NCI-H526 treated with DMSO at 0.1 percent for 48 hours (cell line): ENCODE measurements around the gene FAM25C.
"Not testable (repeated sequence)": the region's sequence is repeated elsewhere in the genome, so short reads cannot be mapped to it uniquely, and the experiment has no call there.

Experiments used
- DNase-seq: peaks from one replicate; lab custom pipeline; 2025; lab: John Stamatoyannopoulos, UW

The FAM25C gene

DNA sequence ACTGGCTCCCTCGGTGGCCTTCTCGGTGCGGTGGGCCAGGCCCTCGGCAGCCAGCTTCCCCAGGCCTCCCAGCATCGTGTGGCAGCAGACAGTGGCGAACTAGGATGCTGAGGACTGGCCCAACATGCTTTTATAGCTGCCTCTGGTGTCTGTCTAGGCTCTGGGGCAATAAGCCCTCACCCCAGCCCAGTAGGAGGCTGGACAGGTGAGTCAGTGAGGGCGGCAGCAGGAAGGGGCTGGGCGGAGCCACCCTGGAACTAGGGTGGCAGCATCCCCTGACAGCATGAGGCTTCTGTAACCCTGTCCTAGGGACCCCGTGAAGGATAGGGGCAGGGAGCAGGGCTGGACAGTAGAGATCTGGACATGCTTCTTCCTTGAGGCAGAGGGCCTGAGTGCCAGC lies at the start of gene FAM25C:
Gene FAM25C, minus strand, starts transcription at position 101 of the 400 bp plus-strand sequence. Its CDS starts 26 bp downstream, at position 75.
- DNase-seq: not testable (repeated sequence)

- not testable (repeated sequence) for DNase-seq
These were observed 45.0 kb upstream of the FAM25C start for GRCh38 chr10:48044557-48044956.

DNA sequence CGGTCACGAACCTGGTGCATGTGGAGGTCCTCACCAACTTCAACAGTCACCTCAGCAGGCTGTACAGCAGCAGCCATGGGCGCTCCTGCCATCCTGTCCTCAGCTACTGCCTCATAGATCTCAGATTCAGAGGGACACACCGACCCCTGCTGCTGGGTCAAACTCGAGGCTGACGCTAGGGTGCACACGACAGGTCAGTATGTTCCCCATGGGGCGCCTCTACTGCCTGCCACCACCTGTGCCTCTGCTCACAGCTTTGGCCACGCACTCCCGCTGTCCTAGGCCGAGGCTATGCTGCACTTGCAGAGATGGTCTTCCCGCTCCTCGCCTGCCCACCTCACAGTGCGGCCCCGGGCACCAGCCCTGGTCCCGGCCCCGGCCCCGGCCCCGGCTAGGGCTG lies 31.8 kb upstream of the FAM25C start:
- DNase-seq: not testable (repeated sequence)

- DNase-seq: not testable (repeated sequence)
These were observed 2.7 kb upstream of the FAM25C start for GRCh38 chr10:48002306-48002705.

- DNase-seq: not testable (repeated sequence)
These were observed 5.5 kb downstream of the FAM25C start for GRCh38 chr10:47994045-47994444.

GRCh38 chr10:47992560-47992959 lies 7.0 kb downstream of the FAM25C start:
- not testable (repeated sequence) for DNase-seq

DNA sequence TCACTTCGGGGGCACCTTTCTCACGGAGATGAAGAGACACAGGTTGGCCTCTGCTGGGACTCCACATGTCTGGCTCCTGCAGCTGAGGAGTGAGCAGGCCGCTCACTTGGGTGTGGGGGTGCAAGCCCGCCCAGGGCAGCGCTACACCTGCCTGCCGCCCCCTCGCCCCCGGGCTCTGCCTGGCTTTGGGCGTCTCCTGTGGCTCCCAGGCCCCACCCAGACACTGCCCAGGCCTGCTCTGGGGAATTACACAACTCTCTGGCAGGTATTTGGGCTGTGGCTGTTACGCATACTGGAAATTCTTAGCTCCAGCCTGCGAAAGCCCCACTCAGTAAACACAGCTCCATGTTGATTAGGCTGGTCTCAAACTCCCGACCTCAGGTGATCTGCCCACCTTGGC lies 7.9 kb downstream of the FAM25C start:
- DNase-seq: not testable (repeated sequence)

- DNase-seq: not testable (repeated sequence)
These were observed 9.5 kb downstream of the FAM25C start for GRCh38 chr10:47990097-47990496.

DNA sequence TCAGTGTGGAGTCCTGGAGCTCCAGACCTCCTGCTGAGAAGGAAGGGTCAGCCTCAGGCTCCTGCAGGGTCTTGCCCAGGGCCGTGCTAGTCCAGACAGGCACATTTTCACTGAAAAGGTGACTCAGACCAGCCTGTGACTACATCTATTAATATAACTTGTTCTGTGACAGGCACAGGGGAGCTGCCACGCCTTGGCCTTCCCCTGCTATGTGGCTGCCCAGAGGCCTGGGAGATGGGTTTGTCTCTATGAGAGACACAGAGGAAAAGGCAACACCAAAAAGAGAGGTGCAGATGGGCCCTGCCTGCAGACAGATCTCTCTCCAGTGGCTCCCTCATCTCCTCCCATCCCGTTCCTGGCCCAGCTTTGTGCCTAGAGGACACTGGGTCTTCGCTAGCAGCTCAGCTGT lies 10.0 kb downstream of the FAM25C start:
- not testable (repeated sequence) for DNase-seq

DNA sequence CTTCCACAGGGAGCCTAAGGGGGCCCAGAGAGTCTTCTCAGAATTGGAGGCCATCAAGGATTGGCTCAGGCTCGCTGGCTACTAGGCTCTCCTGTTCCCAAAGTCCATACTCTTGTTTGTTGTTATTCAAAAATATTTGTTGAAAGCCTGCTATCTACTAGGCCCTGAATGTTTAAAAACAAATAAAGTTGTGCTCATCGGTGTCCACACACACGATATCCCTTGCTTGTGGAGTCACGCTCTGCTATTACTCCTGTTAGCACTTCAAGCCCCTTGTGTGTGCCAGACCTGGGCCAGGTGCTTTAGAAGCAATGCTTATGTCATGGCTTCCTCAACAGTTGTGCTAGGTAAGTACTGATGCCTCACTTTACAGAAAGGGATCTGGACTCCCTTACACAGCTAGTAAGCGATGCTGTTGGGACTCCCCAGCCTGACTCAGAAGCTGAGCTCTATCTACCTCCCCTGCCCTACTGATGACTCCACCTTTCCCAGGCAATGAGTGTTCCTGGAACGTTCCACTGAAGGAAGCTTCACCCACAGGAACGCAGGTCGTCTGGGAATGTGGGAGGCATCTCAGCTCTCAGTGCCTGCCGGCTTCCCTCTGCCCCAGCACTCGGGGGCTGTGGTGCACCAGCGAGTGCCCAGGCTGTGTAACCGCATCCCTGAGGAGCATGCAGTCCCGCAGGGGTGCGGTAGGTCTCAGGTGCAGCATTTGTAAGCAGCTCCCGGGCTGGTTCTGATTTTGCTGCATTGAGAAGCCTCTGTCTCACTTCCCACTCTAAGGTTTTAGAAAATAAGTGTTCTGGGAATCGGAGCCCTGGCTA lies 10.7 kb downstream of the FAM25C start:
- not testable (repeated sequence) for DNase-seq

GRCh38 chr10:47987952-47988351 lies 11.6 kb downstream of the FAM25C start:
- not testable (repeated sequence) for DNase-seq

GRCh38 chr10:47986413-47987230 lies 13.0 kb downstream of the FAM25C start:
- DNase-seq: not testable (repeated sequence)

- not testable (repeated sequence) for DNase-seq
These were observed 24.2 kb downstream of the FAM25C start for GRCh38 chr10:47975409-47975808.

- not testable (repeated sequence) for DNase-seq
These were observed 26.5 kb downstream of the FAM25C start for GRCh38 chr10:47973131-47973530.

GRCh38 chr10:47972077-47972476 lies 27.5 kb downstream of the FAM25C start:
- DNase-seq: not testable (repeated sequence)

DNA sequence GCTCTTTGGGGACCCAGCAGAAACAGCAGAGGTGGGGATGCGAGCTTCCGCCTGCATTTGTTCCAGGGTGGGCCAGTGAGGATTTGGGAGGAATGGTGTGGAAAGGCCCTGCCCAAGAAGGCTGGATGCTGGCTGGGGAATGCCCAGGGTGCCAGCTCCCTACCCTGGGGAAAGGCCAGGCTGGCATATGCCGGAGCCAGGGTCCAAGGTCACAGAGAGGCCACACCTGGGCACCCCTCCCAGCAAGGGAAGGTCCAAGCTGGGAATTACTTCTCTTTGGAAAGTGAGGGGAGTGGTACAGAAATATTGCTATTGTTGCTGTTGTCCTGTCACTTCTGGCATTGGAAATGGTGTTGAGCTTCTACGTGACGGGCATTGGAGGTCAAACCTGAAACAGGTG lies 28.0 kb downstream of the FAM25C start:
- not testable (repeated sequence) for DNase-seq

- not testable (repeated sequence) for DNase-seq
These were observed 29.5 kb downstream of the FAM25C start for GRCh38 chr10:47970047-47970446.

GRCh38 chr10:47968988-47969387 lies 30.6 kb downstream of the FAM25C start:
- DNase-seq: not testable (repeated sequence)

GRCh38 chr10:47964280-47965063 lies 35.1 kb downstream of the FAM25C start:
- not testable (repeated sequence) for DNase-seq

DNA sequence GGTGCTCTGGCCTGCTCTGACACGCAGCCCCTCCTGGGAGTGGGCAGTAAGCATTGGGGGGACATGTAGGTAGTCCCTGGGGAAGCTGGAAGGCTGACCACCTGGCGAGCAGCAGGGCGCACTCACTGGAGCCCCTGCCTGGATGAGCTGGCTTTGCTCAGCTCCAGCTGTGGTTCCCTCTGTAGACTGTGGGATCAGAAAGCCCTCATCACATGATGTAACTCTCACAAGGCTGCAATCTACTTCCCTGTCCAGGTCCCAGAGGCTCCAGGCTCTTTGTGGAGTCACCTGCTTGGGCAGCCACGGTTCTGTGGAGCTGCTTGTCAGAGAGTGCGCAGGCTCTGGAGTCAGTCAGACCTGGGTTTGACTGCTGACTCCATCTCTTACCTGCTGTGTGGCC lies 36.8 kb downstream of the FAM25C start:
- not testable (repeated sequence) for DNase-seq

DNA sequence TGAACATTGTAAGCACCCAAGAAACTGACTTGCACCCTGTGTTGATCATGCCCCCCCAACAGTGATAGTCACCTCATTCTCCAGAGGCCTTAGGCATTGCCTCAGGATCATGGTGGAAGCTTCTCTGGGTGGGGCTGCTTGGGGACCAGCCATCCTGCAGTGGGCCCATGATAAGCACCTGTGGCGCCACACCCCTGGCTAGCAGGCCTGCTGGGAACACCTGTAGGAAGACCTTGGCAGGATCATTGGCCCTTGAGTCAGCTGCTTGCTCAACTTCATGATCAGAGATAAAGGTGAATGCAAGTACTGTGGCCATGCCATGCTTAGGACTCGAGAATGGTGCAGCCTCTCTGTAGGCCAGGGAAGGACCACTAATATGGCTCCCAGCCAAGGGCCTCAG lies 38.9 kb downstream of the FAM25C start:
- DNase-seq: not testable (repeated sequence)

DNA sequence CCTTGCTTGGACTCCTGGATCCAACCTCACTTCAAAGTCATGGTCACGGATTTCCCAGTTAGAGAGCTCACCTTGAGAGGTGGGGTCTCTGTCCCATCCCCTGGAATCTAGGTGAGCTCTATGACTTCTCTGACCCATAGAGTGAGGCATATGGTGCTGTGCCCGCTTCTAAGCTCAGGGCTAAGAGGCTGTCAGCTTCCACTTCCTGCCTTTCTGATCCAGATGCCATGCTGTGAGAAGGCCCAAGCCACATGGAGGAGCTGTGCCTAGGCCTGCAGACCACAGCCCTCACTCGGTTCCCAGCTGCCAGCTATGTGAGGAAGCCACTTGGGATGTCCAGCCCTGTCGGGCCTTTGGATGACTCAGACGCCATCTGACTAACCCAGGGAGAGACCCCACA lies 39.9 kb downstream of the FAM25C start:
- DNase-seq: not testable (repeated sequence)
